CD4-positive, alpha-beta T cell treated with Interferon gamma for 1 hour (primary cell): ENCODE measurements around the gene SPEF2.
A peak's percentile ranks its signal among the peaks of the same experiment; 100 is the strongest.
"Not testable (repeated sequence)": the region's sequence is repeated elsewhere in the genome, so short reads cannot be mapped to it uniquely, and the experiment has no call there.

Experiments
- DNase-seq: peaks from one replicate; pipeline ENCODE4 v3.0.0-alpha.2; 2020

SPEF2 gene

DNA sequence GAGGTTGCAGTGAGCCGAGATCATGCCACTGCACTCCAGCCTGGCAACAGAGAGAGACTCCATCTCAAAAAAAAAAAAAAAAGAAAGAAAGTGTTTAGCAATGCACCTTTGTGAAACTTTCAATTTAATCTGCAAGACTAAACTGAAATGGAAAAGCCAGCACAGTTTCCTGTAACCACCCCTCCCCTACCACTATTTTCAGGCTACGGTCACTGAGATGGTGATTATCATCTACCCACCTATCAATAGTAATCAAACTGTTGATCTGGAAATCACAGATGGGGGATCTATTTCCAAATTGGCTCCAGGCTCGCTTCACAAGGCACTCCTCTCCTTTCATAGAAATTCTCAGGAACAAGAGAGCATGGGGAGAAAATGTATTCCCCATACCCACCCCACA lies 208.4 kb downstream of the SPEF2 start:
- no peak for DNase-seq

DNA sequence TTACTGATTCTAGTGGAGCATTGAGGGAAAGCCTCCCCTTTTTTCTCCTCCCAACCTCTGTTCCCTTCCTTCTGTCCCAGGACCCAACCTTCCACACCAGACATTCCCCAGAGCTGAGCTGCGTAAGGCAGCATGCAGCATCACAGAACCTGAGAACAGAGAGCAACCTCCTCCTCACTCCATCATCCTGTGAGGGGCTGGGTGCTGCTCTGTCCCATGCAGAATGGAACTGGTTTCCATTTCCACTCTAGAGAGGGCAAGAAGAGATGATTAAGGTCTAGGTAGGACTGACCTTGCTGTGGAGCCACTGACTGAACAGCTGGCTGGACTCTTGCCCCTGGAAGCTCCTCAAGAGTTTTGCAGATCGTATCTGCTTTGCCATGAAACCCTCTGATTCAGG lies 208.9 kb downstream of the SPEF2 start:
- DNase-seq = no peak

- no peak for DNase-seq
Observed at GRCh38 chr5:35828082-35828598, 210.5 kb downstream of the SPEF2 start.

DNA sequence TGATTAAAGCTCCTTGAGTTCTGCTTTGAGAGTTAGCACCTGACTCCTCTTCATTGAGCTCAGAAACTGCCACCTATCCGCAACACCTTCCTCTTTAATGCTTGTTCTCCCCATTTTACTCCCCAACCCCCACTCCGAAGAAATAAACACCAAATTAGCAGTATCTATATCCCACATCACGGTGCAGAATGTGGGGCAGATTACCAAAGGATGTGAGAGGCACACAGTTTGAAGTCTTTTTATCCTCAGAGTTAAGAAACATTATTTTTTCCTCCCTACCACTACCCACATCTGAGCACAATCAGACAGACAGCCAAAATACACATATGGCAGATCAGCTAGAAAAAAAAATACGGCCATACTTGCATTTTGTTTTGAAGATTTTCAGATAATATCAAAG lies 212.9 kb downstream of the SPEF2 start:
- DNase-seq = peak; percentile 47

DNA sequence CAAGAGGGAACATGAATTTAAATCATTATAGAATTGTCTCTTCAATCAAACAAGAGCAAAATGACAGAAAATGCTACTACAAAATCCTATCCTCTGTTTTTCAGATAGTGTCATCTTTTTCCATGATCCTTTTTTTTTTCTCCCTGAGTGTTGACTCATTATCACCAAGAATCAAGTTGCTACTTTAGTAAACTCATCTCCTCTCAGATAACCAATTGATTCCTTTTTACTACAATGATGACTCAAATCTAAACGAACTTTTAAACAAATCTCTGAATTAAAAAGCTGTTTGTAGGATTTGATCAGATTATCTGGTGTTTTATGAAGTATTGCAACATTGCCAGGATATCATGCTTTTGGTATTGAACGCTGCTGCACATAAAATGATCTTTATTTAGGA lies 215.1 kb downstream of the SPEF2 start:
- DNase-seq = no peak

- no peak for DNase-seq
Observed at GRCh38 chr5:35833224-35833623, 215.6 kb downstream of the SPEF2 start.

GRCh38 chr5:35835796-35836742 lies 218.4 kb downstream of the SPEF2 start:
- DNase-seq = no peak

DNA sequence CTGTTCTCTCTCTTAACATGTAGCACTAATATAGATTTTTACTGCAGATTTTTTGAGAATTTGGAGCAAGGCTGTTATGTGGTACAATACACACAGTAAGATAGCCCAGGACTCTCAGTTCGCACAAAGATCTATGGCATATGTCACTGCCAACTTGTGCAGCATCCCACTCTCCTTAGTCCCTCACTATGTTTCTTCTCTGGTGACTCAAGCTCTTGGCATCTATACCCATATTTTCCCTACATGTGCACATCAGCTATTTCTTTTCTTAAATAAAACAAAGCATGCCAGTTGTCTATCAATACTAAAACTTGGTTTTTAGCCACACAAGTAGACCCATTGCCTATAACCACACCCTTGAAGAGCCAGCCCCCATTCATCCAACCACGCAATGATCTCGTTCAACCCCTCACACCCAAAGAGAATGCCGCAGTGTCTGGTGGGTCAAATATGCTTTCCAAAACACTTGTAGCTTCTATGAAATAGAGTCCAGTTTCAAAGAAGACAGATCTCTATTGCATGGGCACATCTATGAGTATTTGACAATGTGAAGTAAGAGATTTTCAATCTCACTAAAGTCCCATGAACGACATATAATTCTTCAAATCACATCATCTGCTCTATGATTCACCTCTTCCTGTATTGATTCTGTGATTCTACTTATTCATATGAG lies 220.8 kb downstream of the SPEF2 start:
- no peak for DNase-seq

- DNase-seq = no peak
Observed at GRCh38 chr5:35842856-35843255, 225.2 kb downstream of the SPEF2 start.

DNA sequence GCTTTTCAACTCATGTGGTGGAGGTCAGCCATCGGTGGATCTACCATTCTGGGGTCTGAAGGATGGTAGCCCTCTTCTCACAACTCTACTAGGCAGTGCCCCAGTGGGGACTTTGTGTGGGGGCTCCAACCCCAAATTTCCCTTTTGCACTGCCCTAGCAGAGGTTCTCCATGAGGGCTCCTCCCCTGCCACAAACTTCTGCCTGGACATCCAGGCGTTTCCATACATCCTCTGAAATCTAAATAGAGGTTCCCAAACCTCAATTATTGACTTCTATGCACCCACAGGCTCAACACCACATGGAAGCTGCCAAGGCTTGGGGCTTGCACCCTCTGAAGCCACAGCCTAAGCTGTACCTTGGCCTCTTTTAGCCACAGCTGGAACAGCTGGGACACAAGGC lies 227.8 kb downstream of the SPEF2 start:
- DNase-seq = not testable (repeated sequence)

DNA sequence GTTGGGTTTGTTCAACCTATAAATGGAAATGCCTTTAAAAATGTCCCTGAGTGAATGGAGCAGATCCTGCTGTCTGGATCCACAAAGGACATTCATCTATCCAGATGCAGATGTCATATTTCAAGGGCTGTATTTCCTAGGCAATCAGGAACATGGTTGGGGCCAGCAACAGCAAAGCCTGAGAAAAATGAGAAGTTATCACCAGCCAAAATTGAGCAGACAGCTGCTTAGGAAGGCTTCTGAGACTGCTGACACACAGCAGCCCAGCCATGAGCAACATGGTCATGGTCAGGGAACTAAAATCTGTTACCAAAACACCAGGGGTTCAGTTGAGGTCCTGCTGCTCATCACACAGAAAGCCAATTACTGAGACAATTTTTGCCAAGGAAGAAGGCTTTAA lies 229.8 kb downstream of the SPEF2 start:
- no peak for DNase-seq

DNA sequence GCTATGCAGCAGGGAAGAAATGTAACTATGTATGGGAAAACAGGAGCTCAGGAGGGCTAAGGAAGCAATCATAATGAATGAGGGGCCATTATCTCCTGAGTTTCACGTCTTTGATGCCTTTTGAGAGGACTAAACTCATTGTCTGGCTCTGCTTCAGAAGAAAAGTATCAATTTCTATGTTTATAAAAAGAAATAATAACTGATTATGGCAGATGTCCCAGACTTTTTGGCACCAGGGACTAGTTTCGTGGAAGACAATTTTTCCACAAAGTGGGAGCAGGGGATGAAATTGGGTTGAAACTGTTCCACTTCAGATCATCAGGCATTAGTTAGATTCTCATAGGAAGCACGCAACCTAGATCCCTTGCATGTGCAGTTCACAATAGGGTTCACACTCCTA lies 230.3 kb downstream of the SPEF2 start:
- DNase-seq = no peak

GRCh38 chr5:35849860-35850259 lies 232.2 kb downstream of the SPEF2 start:
- DNase-seq = no peak

GRCh38 chr5:35850967-35851680 lies 233.5 kb downstream of the SPEF2 start:
- DNase-seq = no peak

DNA sequence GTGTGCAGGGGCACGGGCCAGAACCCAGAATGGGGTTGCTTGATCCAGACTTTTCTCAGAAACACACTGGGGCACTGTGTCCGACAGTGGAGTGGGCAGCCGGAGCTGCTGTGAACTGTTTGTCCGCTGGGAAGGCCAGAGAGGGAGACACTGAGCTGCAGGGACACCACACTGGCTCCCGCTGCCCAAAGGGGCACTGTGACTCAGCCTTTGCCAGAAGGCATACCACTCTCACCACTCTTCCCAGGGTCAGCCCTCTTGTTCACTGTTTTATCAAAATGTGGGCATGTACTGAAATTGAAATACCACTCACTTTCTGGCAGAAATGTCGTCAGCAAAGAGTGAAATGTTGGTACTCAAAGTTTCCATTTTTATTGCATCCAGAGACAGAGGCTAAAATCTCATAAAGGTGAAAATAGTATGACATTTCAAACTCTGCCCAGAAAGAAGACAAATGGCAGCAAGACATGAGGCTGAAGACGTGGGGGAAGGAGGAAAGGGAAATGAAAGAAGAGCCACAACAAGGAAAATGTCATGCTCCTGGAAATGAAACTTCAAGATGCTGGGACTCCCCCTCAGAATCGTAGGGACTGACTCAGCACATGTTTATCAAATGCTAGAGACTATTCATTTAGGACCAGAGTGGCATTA lies 234.5 kb downstream of the SPEF2 start:
- peak; percentile 9 for DNase-seq

GRCh38 chr5:35852773-35853172 lies 235.1 kb downstream of the SPEF2 start:
- no peak for DNase-seq

DNA sequence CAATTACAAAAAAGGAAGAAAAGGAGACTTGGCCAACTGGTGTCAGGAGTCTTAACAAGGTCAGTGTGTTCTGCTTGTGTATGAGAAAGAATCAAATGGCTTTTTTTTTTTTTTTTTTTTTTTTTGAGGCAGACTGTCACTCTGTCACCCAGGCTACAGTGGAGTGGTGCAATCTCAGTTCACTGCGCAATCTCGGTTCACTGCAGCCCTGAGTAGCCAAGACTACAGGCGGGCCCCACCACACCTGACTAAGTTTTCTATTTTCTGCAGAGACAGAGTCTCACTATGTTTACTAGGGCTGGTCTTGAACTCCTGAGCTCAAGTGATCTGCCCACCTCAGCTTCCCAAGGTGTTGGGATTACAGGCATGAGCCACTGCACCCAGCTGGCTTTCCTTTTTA lies 236.0 kb downstream of the SPEF2 start:
- peak; percentile 83 for DNase-seq

DNA sequence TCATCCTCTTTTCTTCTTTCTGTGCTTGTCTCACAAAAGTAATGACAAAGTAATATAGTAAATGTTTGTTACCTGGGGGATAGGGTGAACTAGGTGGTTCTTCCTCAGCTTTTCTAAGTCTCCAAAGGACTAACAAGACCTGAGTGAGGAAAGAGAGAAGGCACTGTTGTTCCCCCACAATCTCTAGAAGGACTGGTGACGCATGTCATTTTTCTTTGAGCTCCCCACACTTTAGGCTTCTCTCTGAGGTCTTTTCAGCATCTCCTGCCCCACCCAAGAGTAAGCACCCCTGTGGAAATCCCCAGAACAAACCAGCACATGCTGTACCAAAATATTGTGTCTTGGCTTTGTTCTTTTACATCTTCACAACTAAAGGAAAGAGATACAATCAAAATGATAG lies 236.6 kb downstream of the SPEF2 start:
- DNase-seq = peak; percentile 88

DNA sequence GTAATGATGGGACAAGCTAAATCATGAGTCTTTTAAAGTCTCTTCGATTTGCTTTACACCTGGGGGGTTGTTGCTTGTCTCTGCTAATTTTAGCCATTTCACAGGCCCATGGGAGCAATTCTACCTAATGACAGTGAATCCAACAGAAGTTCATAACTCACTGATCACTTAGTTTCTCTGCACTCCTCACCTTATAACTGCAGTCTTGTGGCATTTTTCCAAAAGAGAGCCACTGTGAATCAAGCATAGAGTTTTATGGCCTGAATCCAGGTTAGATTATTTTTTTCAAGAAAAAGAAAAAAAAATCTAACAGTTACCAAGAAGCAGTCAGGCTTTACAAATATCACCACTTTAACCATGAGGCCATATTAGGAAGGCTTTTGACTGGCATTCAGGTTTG lies 237.5 kb downstream of the SPEF2 start:
- no peak for DNase-seq

DNA sequence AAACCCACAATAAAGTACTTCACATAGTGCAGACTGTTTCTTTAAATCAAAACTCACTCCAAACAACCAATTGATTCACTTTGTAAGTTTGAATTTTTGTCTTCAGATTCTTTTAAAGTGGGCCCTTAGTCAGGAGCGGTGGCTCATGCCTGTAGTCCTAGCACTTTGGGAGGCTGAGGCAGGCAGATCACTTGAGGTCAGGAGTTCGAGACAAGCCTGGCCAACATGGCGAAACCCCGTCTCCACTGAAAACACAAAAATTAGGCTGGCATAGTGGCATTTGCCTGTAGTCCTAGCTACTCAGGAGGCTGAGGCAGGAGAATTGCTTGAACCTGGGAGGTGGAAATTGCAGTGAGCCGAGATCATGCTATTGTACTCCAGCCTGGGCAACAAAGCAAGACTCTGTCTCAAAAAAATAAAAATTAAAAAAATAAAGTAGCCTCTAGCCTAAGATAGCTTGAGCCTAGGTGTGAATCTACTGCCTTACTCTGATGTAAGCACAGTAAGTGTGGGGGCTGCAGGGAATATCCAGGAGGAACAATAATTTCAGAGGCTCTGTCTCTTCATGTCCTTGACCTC lies 238.6 kb downstream of the SPEF2 start:
- peak; percentile 9 for DNase-seq

DNA sequence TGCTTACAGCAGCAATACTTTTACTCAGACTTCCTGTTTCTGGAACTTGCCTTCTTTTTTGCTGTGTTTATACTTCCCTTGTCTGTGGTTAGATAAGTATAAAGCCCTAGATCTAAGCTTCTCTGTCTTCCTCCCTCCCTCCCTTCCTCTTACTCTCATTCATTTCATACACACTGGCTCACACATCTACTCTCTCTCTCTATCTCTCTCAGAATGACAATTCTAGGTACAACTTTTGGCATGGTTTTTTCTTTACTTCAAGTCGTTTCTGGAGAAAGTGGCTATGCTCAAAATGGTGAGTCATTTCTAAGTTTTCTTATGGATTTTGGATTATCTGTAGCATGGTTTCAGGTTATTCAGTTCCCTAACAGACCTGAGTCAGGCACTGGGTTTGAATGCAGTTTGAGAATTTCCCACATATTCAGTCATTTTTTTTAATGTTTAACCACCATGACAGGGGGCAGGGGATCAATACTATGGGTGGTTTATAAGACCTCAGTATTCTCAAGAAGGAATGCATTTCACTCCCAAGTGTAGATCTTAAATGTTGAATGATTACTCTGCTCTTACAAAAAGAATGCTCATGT lies 239.2 kb downstream of the SPEF2 start, which contains the start of gene IL7R:
Gene IL7R, plus strand, starts transcription at position 127 of the 587 bp plus-strand sequence. Its CDS starts 87 bp downstream, at position 214.
- DNase-seq = no peak
